Measurements from ENCODE around the gene PRKCE. TPM values are rescaled to one million over a fixed set of nuclear protein-coding genes. Genes with fewer than 3 reads are reported as not detected.

The PRKCE gene
- total and polyA plus RNA-seq, 7 donors: 3.0 to 21.9 (median 15.8) TPM

- intact Hi-C loops (cut with DNase I): no loop called here
- no peaks in the 10 kb centered on the region for H3K27me3 ChIP-seq
Observed at GRCh38 chr2:46227674-46228289, 576.3 kb downstream of the PRKCE start.

GRCh38 chr2:46229134-46230063, 577.9 kb downstream of the PRKCE start:
- TF ChIP-seq EP300 (IDR thresholded peaks at IDR 0.05): no peak
- TF ChIP-seq POLR2AphosphoS5 (IDR thresholded peaks at IDR 0.05): no peak
- TF ChIP-seq POLR2A (IDR thresholded peaks at IDR 0.05): no peak
- TF ChIP-seq, protein P1, sequence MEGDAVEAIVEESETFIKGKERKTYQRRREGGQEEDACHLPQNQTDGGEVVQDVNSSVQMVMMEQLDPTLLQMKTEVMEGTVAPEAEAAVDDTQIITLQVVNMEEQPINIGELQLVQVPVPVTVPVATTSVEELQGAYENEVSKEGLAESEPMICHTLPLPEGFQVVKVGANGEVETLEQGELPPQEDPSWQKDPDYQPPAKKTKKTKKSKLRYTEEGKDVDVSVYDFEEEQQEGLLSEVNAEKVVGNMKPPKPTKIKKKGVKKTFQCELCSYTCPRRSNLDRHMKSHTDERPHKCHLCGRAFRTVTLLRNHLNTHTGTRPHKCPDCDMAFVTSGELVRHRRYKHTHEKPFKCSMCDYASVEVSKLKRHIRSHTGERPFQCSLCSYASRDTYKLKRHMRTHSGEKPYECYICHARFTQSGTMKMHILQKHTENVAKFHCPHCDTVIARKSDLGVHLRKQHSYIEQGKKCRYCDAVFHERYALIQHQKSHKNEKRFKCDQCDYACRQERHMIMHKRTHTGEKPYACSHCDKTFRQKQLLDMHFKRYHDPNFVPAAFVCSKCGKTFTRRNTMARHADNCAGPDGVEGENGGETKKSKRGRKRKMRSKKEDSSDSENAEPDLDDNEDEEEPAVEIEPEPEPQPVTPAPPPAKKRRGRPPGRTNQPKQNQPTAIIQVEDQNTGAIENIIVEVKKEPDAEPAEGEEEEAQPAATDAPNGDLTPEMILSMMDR (IDR thresholded peaks at IDR 0.05): no peak
- Histone ChIP-seq H3K4me3 (no peak overlapping the region), H3K27ac (no peak overlapping the region), H3K36me3 (no peaks in the 10 kb centered on the region), H3K27me3 (no peaks in the 10 kb centered on the region), H3K4me1 (peaks cover 0 to 5% (median 2%) of the 10 kb centered on the region in 4 donors), H3K9me3 (no peaks in the 10 kb centered on the region)
- intact Hi-C loops (cut with DNase I): no loop called here
- DNase-seq: no peak
- WGBS, 2 donors: 46 to 70% methylated on average over 11 of the region's 11 CpGs

More at GRCh38 chr2:46227674-46228289, 576.3 kb downstream of the PRKCE start:
- Histone ChIP-seq H3K9me3 (no peaks in the 10 kb centered on the region), H3K4me1 (peaks cover 0 to 6% (median 2%) of the 10 kb centered on the region in 4 donors), H3K27ac (no peak overlapping the region), H3K4me3 (no peak overlapping the region), H3K36me3 (no peaks in the 10 kb centered on the region)
- TF ChIP-seq POLR2AphosphoS5 (IDR thresholded peaks at IDR 0.05): no peak
- no peak for TF ChIP-seq POLR2A (IDR thresholded peaks at IDR 0.05)
- TF ChIP-seq, protein P1 (IDR thresholded peaks at IDR 0.05): no peak
- no peak for TF ChIP-seq EP300 (IDR thresholded peaks at IDR 0.05)
- DNase-seq: no peak
- 83 to 91% methylated on average over 7 of the region's 7 CpGs for WGBS, 2 donors

GRCh38 chr2:46230115-46230571, 578.7 kb downstream of the PRKCE start:
- no peaks in the 10 kb centered on the region for H3K27me3 ChIP-seq
- no peaks in the 10 kb centered on the region for H3K9me3 ChIP-seq
- H3K4me1 ChIP-seq: peaks cover 0 to 5% (median 0%) of the 10 kb centered on the region in 4 donors
- H3K4me3 ChIP-seq: no peak overlapping the region
- TF ChIP-seq POLR2AphosphoS5 (IDR thresholded peaks at IDR 0.05) (no peak), POLR2A (IDR thresholded peaks at IDR 0.05) (no peak), EP300 (IDR thresholded peaks at IDR 0.05) (no peak)
- TF ChIP-seq, protein P1 (IDR thresholded peaks at IDR 0.05): no peak
- no peaks in the 10 kb centered on the region for H3K36me3 ChIP-seq
- intact Hi-C loops (cut with DNase I): no loop called here
- DNase-seq: no peak
- no peak overlapping the region for H3K27ac ChIP-seq
- WGBS, 2 donors: 57 to 86% methylated on average over 6 of the region's 6 CpGs

DNA sequence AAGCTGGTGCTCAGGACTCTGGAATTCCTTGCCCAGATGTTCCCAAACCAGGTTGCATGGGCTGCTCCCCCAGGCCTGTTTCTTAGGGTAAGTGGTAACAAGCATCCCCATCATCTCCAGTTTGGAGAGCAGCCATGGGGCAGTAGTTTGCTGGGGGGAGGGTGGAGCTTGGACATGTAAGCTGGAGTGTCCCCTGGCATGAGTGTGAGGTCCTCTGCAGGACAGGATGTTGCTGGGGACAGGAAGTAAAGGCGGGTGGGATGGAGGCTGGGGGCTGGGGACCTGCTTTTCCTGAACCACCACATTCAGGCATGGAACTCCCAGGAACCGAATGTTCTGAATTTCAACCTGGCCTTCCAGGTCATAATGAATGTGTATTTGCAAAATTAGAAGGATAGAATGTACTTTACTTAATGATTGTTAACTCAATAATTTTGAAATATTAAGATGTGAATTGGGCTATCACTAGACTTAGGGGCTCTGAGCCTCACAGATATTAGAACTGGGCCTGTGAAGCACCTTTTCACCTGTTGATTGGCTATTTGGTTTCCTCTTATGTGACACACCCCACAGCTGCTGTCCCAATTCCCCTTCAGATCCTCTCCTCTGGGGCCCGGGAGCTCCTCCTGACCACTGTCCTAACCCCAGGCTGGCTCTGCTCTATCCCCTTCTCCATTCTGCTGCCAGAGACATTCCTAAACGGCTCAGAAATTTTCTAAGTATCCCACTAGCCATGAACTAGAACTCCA, 579.4 kb downstream of the PRKCE start:
- 81 to 92% methylated on average over 4 of the region's 4 CpGs for WGBS, 2 donors
- H3K4me3 ChIP-seq: no peak overlapping the region
- intact Hi-C loops (cut with DNase I): no loop called here
- TF ChIP-seq POLR2AphosphoS5 (IDR thresholded peaks at IDR 0.05): no peak
- TF ChIP-seq, protein P1 (IDR thresholded peaks at IDR 0.05): no peak
- H3K9me3 ChIP-seq: no peaks in the 10 kb centered on the region
- DNase-seq: no peak
- H3K27ac ChIP-seq: no peak overlapping the region
- H3K36me3 ChIP-seq: no peaks in the 10 kb centered on the region
- peaks cover 0 to 5% (median 0%) of the 10 kb centered on the region in 4 donors for H3K4me1 ChIP-seq
- no peaks in the 10 kb centered on the region for H3K27me3 ChIP-seq

Measured in sigmoid colon (tissue), 7 donors.